Iris pigment epithelial cell (primary cell): ENCODE data around the gene KY.
"Not testable (repeated sequence)": the region's sequence is repeated elsewhere in the genome, so short reads cannot be mapped to it uniquely, and the experiment has no call there.

Source experiments
- DNase-seq: peaks from one replicate; pipeline ENCODE4 v3.0.0-alpha.2; 2011; ENCODE audit warnings: low read depth

Gene KY

GRCh38 chr3:134601539-134602439 is 49.0 kb downstream of the KY start:
- peak; percentile 70 for DNase-seq

- peak; percentile 71 for DNase-seq
These were observed 49.9 kb downstream of the KY start for GRCh38 chr3:134600685-134601463.

- peak; percentile 68 for DNase-seq
These were observed 50.6 kb downstream of the KY start for GRCh38 chr3:134600206-134600605.

GRCh38 chr3:134598763-134599545 is 51.9 kb downstream of the KY start:
- no peak for DNase-seq

- DNase-seq = peak; percentile 22
These were observed 53.3 kb downstream of the KY start for GRCh38 chr3:134597390-134597970.

GRCh38 chr3:134594986-134595385 is 55.8 kb downstream of the KY start:
- not testable (repeated sequence) for DNase-seq

GRCh38 chr3:134594331-134594741 is 56.5 kb downstream of the KY start:
- no peak for DNase-seq

GRCh38 chr3:134592806-134593205 is 58.0 kb downstream of the KY start:
- no peak for DNase-seq

GRCh38 chr3:134590766-134591165 is 60.1 kb downstream of the KY start:
- no peak for DNase-seq

GRCh38 chr3:134579141-134579665 is 71.6 kb downstream of the KY start:
- no peak for DNase-seq

GRCh38 chr3:134576831-134577230 is 74.0 kb downstream of the KY start:
- no peak for DNase-seq

GRCh38 chr3:134576426-134576825 is 74.4 kb downstream of the KY start:
- DNase-seq = no peak

GRCh38 chr3:134569899-134570298 is 80.9 kb downstream of the KY start:
- DNase-seq = not testable (repeated sequence)

- DNase-seq = no peak
These were observed 82.0 kb downstream of the KY start for GRCh38 chr3:134568790-134569189.

- DNase-seq = peak; percentile 8
These were observed 83.2 kb downstream of the KY start for GRCh38 chr3:134567605-134568004.

GRCh38 chr3:134564991-134565390 is 85.8 kb downstream of the KY start:
- DNase-seq = no peak

GRCh38 chr3:134563601-134564000 is 87.2 kb downstream of the KY start:
- no peak for DNase-seq

GRCh38 chr3:134562055-134562454 is 88.8 kb downstream of the KY start:
- DNase-seq = no peak

- no peak for DNase-seq
These were observed 91.2 kb downstream of the KY start for GRCh38 chr3:134559591-134559990.
